IPS-18a (cell line): ENCODE measurements around the gene GGT5.
"Not testable (repeated sequence)": the region's sequence is repeated elsewhere in the genome, so short reads cannot be mapped to it uniquely, and the experiment has no call there.

Experiments
- H3K27ac ChIP-seq: one replicate; pipeline ENCODE4 v1.5.1; 2013; ENCODE audit warnings: low read length
- H3K27me3 ChIP-seq: one replicate; pipeline ENCODE4 v1.6.1; 2013; ENCODE audit warnings: mild to moderate bottlenecking, low read length; ENCODE audit not compliant: control insufficient read depth, insufficient read depth
- H3K36me3 ChIP-seq: one replicate; pipeline ENCODE4 v1.6.1; 2013; ENCODE audit warnings: low read depth, low read length; ENCODE audit not compliant: control insufficient read depth
- H3K4me1 ChIP-seq: one replicate; pipeline ENCODE4 v1.6.1; 2013; ENCODE audit warnings: low read depth, low read length; ENCODE audit not compliant: control insufficient read depth
- H3K4me3 ChIP-seq: one replicate; pipeline ENCODE4 v1.5.1; 2013; ENCODE audit warnings: low read length
- H3K9ac ChIP-seq: one replicate; pipeline ENCODE4 v1.6.1; 2013; ENCODE audit warnings: mild to moderate bottlenecking, low read length, moderate library complexity
- H3K9me3 ChIP-seq: one replicate; pipeline ENCODE4 v1.6.1; 2013; ENCODE audit warnings: low read depth, low read length; ENCODE audit not compliant: control insufficient read depth

GGT5 gene, protein sequence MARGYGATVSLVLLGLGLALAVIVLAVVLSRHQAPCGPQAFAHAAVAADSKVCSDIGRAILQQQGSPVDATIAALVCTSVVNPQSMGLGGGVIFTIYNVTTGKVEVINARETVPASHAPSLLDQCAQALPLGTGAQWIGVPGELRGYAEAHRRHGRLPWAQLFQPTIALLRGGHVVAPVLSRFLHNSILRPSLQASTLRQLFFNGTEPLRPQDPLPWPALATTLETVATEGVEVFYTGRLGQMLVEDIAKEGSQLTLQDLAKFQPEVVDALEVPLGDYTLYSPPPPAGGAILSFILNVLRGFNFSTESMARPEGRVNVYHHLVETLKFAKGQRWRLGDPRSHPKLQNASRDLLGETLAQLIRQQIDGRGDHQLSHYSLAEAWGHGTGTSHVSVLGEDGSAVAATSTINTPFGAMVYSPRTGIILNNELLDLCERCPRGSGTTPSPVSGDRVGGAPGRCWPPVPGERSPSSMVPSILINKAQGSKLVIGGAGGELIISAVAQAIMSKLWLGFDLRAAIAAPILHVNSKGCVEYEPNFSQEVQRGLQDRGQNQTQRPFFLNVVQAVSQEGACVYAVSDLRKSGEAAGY

DNA sequence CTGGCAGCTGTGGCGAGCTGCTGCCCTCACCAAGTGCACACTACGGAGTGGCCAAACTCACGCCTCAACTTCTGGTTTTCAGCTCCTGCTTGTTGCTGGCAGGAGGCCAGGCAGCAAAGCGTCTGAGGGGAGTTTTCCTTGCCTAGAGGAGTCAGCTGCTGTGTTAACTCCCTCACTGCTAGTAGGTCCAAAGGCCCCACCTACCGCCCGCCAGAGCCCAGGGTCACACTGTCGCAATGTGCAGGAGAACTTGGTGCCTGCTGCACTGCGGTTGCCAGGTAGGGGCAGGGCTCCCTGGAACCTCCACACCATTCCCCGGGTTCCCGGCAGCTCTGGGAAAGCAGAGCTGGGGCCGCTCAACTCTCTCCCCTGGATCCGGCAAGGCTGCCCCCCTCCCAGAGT lies at the start of gene GGT5:
Gene GGT5, minus strand, starts transcription at position 53 of the 402 bp plus-strand sequence. CDS start 357 bp downstream, outside the sequence.
- H3K27me3 ChIP-seq = not testable (repeated sequence)

DNA sequence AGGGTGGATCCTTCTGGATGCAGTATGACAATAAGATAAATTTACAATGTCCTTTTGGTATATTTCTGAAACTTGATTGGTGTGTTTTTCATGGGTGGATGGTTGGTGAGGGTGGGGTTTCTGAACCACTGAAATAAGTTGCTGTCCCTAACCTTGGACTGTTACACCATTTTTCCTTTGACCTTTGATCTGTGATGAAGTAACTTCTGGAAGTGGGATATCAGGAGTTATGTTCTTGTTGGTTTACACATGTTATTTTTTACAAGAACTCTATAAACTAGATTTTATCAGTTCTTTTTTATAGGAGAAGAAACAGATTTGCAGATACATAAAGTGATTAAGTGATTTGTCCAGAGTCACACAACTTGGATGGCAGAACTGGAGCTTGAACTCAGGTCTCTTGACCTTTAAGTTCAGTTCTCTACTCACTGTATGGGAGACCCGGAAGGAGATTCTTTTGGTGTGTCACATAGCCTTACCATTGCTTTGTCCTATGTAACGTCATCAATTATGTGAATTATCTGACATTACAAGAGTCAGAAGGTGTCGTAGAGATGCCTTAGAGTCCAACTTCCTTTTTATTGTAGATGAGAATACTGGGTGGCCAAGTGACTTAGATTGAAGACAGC lies 47.4 kb upstream of the GGT5 start:
- not testable (repeated sequence) for H3K36me3 ChIP-seq, H3K9me3 ChIP-seq, H3K27me3 ChIP-seq, H3K4me1 ChIP-seq, H3K27ac ChIP-seq, H3K4me3 ChIP-seq, H3K9ac ChIP-seq

More for the DNA sequence above, at the start of gene GGT5:
- not testable (repeated sequence) for H3K27ac ChIP-seq, H3K4me1 ChIP-seq, H3K9me3 ChIP-seq, H3K36me3 ChIP-seq, H3K4me3 ChIP-seq, H3K9ac ChIP-seq

DNA sequence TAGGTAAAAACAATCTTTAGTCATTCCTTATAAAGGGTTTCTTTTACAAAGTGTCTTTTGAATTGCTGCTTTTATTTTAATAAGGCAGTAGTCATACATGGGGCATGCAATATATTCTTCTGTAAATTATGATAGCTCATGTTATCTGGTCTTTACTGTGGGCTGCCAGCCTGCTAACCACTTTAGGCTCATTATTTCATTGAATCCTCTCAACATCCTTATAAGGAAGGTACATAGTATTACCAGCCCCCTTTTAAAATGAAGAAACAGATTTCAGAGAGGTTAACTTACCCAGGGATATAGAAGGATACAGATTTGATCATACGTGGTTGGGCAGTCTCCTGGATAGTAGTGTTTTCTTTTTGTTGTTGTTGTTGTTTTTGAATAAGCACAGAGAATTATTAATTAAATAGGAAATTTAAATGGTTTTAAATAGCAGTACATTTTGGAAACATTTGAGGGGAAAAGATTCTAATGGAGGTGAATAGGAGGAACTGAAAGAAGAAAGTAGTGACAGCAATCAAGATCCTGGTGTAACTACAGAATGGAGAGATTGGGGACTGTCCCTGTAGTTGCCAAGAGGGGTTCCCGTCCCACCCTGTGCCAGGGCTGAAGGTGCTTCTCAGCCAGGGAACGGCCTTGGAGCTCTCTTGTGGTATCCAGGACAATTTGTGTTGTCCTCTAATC lies 46.8 kb upstream of the GGT5 start:
- Histone ChIP-seq H3K4me3 (no peak overlapping the region), H3K36me3 (no peaks in the 10 kb centered on the region), H3K9me3 (no peaks in the 10 kb centered on the region), H3K9ac (no peak overlapping the region), H3K4me1 (peaks cover 3% of the 10 kb centered on the region), H3K27ac (no peak overlapping the region), H3K27me3 (no peaks in the 10 kb centered on the region)

DNA sequence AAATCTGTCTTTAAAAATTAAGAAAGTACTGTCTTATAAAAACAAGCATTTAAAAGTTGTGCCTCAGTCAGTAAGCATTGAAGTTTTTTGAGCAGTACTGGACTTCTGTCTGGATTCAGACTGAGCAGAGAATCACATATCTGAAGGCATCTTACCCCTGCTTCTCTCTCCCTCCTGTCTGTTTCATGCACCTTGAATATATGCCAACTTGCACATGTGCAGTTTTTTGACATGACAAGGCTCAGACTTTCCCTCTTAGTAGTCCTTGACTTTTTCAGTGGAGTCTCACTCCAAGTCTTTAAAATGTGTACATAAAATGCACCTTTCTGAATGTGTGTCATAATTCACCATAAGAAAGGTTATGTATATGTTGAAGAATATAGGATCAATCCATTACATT lies 45.6 kb upstream of the GGT5 start:
- Histone ChIP-seq H3K4me1 (peaks cover 3% of the 10 kb centered on the region), H3K4me3 (no peak overlapping the region), H3K9ac (no peak overlapping the region), H3K27ac (no peak overlapping the region), H3K36me3 (no peaks in the 10 kb centered on the region), H3K27me3 (no peaks in the 10 kb centered on the region), H3K9me3 (no peaks in the 10 kb centered on the region)

DNA sequence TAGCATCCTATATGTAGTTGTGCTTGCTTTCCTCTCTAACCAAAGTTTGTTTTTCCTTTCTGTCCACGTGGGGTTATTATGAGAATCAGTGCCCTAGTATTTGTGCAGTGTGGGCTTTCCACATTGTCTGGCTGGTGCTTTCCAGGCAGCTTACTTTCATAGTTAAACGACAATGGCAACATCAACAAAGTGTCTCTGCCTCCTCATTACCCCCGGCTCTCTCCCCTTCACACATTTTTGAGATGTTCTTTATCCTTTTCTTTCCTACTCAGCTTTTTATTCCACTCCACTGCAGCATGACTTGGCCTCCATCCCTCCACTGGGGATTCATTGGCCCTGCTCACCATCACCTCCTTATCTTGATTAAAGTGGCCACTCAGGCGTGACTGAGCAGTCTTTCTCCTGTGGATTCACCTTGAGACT lies 44.9 kb upstream of the GGT5 start:
- peaks cover 10% of the 10 kb centered on the region for H3K4me1 ChIP-seq
- no peaks in the 10 kb centered on the region for H3K27me3 ChIP-seq
- H3K36me3 ChIP-seq = no peaks in the 10 kb centered on the region
- H3K9ac ChIP-seq = no peak overlapping the region
- H3K9me3 ChIP-seq = no peaks in the 10 kb centered on the region
- H3K4me3 ChIP-seq = no peak overlapping the region
- no peak overlapping the region for H3K27ac ChIP-seq

DNA sequence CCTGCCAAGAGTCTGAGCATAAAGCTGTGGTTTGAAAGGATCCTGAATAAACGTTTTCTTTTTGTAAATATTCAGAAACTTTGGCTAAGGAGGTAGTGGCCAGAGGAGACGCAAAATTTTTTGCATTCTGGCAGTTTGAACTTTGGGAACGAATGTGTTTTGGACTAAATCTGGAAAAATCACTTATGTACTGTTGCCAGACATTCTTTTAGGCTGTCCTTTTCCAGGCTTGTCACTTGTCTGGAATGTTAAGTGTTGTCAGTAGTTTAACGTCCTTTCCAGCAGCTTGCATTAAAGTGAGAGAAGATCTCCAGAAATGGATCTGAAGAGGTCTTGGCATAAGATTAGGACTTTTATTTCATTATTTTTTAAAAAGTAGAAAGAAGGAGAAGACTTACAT lies 44.2 kb upstream of the GGT5 start:
- Histone ChIP-seq H3K36me3 (no peaks in the 10 kb centered on the region), H3K4me3 (no peak overlapping the region), H3K9ac (no peak overlapping the region), H3K27ac (no peak overlapping the region), H3K27me3 (no peaks in the 10 kb centered on the region), H3K4me1 (peaks cover 13% of the 10 kb centered on the region), H3K9me3 (no peaks in the 10 kb centered on the region)

DNA sequence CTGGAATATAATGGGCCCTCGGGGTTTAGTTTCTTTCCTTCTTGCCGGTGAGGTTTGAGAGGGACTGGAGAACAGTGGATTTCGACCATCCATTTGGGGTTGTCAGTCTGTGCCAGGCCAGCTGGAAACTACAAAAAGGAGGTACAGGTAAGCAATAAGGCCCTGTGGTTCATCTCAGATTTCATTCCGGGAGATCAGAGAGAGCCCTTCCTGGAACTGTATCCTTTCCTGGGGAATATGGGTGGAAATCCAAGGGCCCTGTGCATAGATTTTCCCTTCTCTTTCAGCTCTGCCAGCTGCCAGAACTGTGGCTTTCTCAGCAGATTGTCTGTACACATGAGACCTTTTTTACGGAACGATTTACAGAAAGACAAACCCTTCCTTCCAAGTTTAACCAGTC lies 42.9 kb upstream of the GGT5 start:
- not testable (repeated sequence) for H3K27me3 ChIP-seq, H3K9me3 ChIP-seq, H3K4me3 ChIP-seq, H3K36me3 ChIP-seq, H3K27ac ChIP-seq, H3K9ac ChIP-seq
- H3K4me1 ChIP-seq = peaks cover 13% of the 10 kb centered on the region

DNA sequence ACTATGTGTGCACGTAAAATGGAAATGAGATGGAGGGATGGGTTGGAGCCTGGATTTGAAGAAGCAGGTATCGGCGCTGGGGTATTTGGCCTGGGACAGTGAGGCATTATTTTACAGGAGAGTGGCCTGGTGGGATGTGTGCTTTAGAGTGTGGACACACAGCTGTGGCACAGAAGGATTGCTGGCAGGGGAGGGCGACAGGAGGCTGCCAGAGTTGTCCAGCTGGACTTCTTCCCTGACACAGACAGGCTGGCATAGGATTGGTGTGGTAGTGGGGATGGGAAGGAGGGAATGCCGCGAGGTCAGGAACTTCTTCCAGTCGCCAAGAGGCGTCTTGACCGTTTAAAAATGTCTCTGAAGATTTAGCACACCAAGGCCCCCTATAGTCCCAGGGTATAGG lies 42.3 kb upstream of the GGT5 start:
- not testable (repeated sequence) for H3K36me3 ChIP-seq, H3K4me3 ChIP-seq, H3K9me3 ChIP-seq, H3K9ac ChIP-seq, H3K27me3 ChIP-seq, H3K27ac ChIP-seq
- H3K4me1 ChIP-seq = peaks cover 13% of the 10 kb centered on the region

DNA sequence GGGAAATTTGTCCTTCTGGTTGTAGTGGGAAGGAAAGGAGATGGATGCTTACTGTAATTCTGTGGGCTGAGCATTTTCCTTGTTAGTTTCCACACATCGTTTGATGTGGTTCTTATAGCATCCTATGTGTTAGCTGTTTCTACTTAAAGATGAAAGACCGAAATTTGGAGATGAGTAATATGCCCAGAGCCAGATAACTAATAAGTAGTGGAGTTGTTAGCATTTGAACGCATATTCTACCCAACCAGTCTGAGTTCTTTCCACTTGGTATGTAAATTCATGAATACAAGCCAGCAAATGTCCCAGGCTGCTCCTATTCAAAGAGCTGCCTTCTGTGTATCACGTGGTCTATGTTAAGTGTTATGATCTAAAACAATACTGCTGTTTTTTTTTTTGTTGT lies 40.4 kb upstream of the GGT5 start:
- H3K27ac ChIP-seq = no peak overlapping the region
- H3K9ac ChIP-seq = no peak overlapping the region
- H3K4me3 ChIP-seq = no peak overlapping the region
- H3K27me3 ChIP-seq = no peaks in the 10 kb centered on the region
- no peaks in the 10 kb centered on the region for H3K36me3 ChIP-seq
- H3K4me1 ChIP-seq = peaks cover 13% of the 10 kb centered on the region
- no peaks in the 10 kb centered on the region for H3K9me3 ChIP-seq

DNA sequence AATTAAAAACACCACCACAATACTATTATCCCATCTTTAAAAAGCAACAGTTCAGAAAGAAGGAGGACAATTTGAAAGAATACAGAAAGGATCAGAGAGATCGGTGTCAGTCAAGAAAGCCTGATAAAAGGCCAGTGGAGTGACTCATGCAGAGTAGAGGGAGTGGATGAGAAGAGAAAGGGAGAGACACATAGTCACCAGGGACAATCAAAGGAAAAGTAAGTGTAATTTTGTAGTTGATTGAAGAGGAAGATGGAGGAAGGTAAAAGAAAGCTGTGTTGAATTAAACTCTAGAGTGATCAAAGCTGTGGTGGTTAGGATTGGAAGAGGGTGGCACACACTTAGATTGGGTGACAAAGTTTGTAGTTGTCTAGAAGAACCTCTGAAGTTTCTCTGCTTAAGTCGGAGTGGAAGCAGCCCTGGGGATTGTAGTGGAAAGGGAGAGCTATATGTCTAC lies 39.9 kb upstream of the GGT5 start:
- H3K4me3 ChIP-seq = no peak overlapping the region
- no peaks in the 10 kb centered on the region for H3K9me3 ChIP-seq
- H3K27ac ChIP-seq = no peak overlapping the region
- peaks cover 13% of the 10 kb centered on the region for H3K4me1 ChIP-seq
- no peak overlapping the region for H3K9ac ChIP-seq
- no peaks in the 10 kb centered on the region for H3K36me3 ChIP-seq
- no peaks in the 10 kb centered on the region for H3K27me3 ChIP-seq

DNA sequence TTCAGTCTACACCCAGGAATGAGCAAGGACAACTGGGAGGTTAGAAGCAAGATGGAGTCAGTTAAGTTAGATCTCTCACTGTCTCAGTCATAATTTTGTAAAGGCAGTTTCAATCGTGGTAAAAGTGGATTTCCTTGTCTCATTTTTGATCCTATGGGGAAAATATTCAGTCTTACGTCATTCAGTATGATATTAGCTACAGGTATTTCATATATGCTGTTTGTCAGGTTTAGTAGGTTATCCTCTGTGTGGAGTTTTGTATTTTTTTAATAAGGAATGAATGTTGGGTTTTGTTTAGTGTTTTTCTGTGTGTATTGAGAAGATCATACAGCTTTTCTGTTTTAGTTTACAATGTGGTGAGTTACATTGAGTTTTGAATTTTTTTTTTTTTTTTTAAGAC lies 37.5 kb upstream of the GGT5 start:
- Histone ChIP-seq H3K27ac (no peak overlapping the region), H3K4me3 (no peak overlapping the region), H3K27me3 (no peaks in the 10 kb centered on the region), H3K9ac (no peak overlapping the region), H3K9me3 (no peaks in the 10 kb centered on the region), H3K36me3 (no peaks in the 10 kb centered on the region), H3K4me1 (peaks cover 10% of the 10 kb centered on the region)
